Cardiac muscle cell (in vitro differentiated cells and primary cell): ENCODE data around the gene LRRC8A. TPM values are rescaled to one million over a fixed set of nuclear protein-coding genes. Genes with fewer than 3 reads are reported as not detected.
A peak's percentile ranks its signal among the peaks of the same experiment; 100 is the strongest.

Experiments
- DNase-seq, 2 donors: peaks; one replicate each; pipeline versions ENCODE4 v3.0.0 to v3.0.0-alpha.2; 2010 to 2017; ENCODE audit warnings: low read depth in 1 of 2, low spot score in 1 of 2
- H3K27ac ChIP-seq: fragments of 200-600 bp; sonication (generic); 2 replicates; pipeline ENCODE4 v1.5.1; 2016
- H3K27me3 ChIP-seq: fragments of 200-600 bp; sonication (generic); 2 replicates; pipeline ENCODE4 v1.6.0; 2016; ENCODE audit warnings: control low read depth
- H3K36me3 ChIP-seq: fragments of 200-600 bp; sonication (generic); 2 replicates; pipeline ENCODE4 v1.5.1; 2016; ENCODE audit warnings: control low read depth
- H3K4me1 ChIP-seq: fragments of 200-600 bp; sonication (generic); 2 replicates; pipeline ENCODE4 v1.8.1; 2017; ENCODE audit warnings: low read depth, mild to moderate bottlenecking, mixed run types
- H3K4me3 ChIP-seq: fragments of 200-600 bp; sonication (generic); 2 replicates; pipeline ENCODE4 v1.5.1; 2016; ENCODE audit warnings: mild to moderate bottlenecking
- H3K9me3 ChIP-seq: fragments of 200-600 bp; sonication (generic); 2 replicates; pipeline ENCODE4 v1.5.1; 2017; ENCODE audit warnings: low read depth, mild to moderate bottlenecking, control low read depth
- polyA plus RNA-seq: library from polyadenylated mRNA; unstranded; fragments of >200 nt; fragmentation: Nextera tagmentation; extraction: Ambion mirVana; gene quantifications from 2 replicates; pipeline ENCODE4 v1.2.1, GENCODE V29; 2016
- total RNA-seq: library from RNA; depleted of rRNA; stranded (reverse); fragments of >200 nt; gene quantifications from 2 replicates; pipeline ENCODE4 v1.2.3, GENCODE V29; 2016
- TF ChIP-seq, protein P1 (sequence below): IDR thresholded peaks from 2 replicates; pipeline ENCODE4 v1.5.1; 2012; ENCODE audit warnings: low read depth, mild to moderate bottlenecking, low read length

Gene LRRC8A
- total and polyA plus RNA-seq, 2 experiments from 2014 or later = 28.6 to 55.8 TPM

- H3K36me3 ChIP-seq = no peaks in the 10 kb centered on the region
- TF ChIP-seq, protein P1, sequence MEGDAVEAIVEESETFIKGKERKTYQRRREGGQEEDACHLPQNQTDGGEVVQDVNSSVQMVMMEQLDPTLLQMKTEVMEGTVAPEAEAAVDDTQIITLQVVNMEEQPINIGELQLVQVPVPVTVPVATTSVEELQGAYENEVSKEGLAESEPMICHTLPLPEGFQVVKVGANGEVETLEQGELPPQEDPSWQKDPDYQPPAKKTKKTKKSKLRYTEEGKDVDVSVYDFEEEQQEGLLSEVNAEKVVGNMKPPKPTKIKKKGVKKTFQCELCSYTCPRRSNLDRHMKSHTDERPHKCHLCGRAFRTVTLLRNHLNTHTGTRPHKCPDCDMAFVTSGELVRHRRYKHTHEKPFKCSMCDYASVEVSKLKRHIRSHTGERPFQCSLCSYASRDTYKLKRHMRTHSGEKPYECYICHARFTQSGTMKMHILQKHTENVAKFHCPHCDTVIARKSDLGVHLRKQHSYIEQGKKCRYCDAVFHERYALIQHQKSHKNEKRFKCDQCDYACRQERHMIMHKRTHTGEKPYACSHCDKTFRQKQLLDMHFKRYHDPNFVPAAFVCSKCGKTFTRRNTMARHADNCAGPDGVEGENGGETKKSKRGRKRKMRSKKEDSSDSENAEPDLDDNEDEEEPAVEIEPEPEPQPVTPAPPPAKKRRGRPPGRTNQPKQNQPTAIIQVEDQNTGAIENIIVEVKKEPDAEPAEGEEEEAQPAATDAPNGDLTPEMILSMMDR = no peak
- no peak overlapping the region for H3K4me3 ChIP-seq
- no peak overlapping the region for H3K27ac ChIP-seq
- H3K4me1 ChIP-seq = no peaks in the 10 kb centered on the region
- H3K27me3 ChIP-seq = no peaks in the 10 kb centered on the region
- no peak for DNase-seq
- H3K9me3 ChIP-seq = no peaks in the 10 kb centered on the region
Observed at GRCh38 chr9:128923493-128923883, 41.6 kb downstream of the LRRC8A start.

- H3K27ac ChIP-seq = no peak overlapping the region
- H3K36me3 ChIP-seq = no peaks in the 10 kb centered on the region
- H3K27me3 ChIP-seq = no peaks in the 10 kb centered on the region
- peak; percentile 61 to 69 for DNase-seq
- no peak overlapping the region for H3K4me3 ChIP-seq
- no peaks in the 10 kb centered on the region for H3K9me3 ChIP-seq
- TF ChIP-seq, protein P1 = peak; percentile 86
- H3K4me1 ChIP-seq = no peaks in the 10 kb centered on the region
Observed at GRCh38 chr9:128927731-128928411, 45.9 kb downstream of the LRRC8A start.

GRCh38 chr9:128928624-128929023 lies 46.7 kb downstream of the LRRC8A start:
- Histone ChIP-seq H3K4me3 (no peak overlapping the region), H3K4me1 (no peaks in the 10 kb centered on the region), H3K9me3 (no peaks in the 10 kb centered on the region), H3K36me3 (no peaks in the 10 kb centered on the region), H3K27ac (no peak overlapping the region), H3K27me3 (no peaks in the 10 kb centered on the region)
- no peak for DNase-seq
- TF ChIP-seq, protein P1 = no peak

- TF ChIP-seq, protein P1 = no peak
- Histone ChIP-seq H3K27me3 (no peaks in the 10 kb centered on the region), H3K36me3 (no peaks in the 10 kb centered on the region), H3K4me1 (no peaks in the 10 kb centered on the region), H3K4me3 (no peak overlapping the region), H3K27ac (no peak overlapping the region), H3K9me3 (no peaks in the 10 kb centered on the region)
- no peak for DNase-seq
Observed at GRCh38 chr9:128929560-128929959, 47.6 kb downstream of the LRRC8A start.

GRCh38 chr9:128933731-128934130 lies 51.8 kb downstream of the LRRC8A start:
- TF ChIP-seq, protein P1 = no peak
- H3K36me3 ChIP-seq = no peaks in the 10 kb centered on the region
- no peak overlapping the region for H3K4me3 ChIP-seq
- H3K27me3 ChIP-seq = no peaks in the 10 kb centered on the region
- no peak overlapping the region for H3K27ac ChIP-seq
- no peaks in the 10 kb centered on the region for H3K4me1 ChIP-seq
- H3K9me3 ChIP-seq = no peaks in the 10 kb centered on the region
- DNase-seq = no peak
